HG03066 (cell line): ENCODE data around the gene NXT1.
A peak's percentile ranks its signal among the peaks of the same experiment; 100 is the strongest.
"Not testable (repeated sequence)": the region's sequence is repeated elsewhere in the genome, so short reads cannot be mapped to it uniquely, and the experiment has no call there.

Experiments used
- ATAC-seq: cut with Tn5 transposase; IDR thresholded peaks from one replicate; pipeline ENCODE4 v1.9.1; 2021; ENCODE audit warnings: low read depth; ENCODE audit not compliant: unreplicated experiment

Gene NXT1

GRCh38 chr20:23350196-23350903, at the start of gene NXT1:
Gene NXT1, plus strand, starts transcription at chr20:23350791. Its CDS starts 3,251 bp downstream, at chr20:23354042.
- ATAC-seq, result peak; percentile 77

- no peak for ATAC-seq
Observed at GRCh38 chr20:23301436-23302050, 49.0 kb upstream of the NXT1 start.

GRCh38 chr20:23302386-23302785, 48.2 kb upstream of the NXT1 start:
- no peak for ATAC-seq

- ATAC-seq, result no peak
Observed at GRCh38 chr20:23302801-23303200, 47.8 kb upstream of the NXT1 start.

GRCh38 chr20:23303325-23304102, 47.1 kb upstream of the NXT1 start:
- ATAC-seq, result no peak

GRCh38 chr20:23304616-23305015, 46.0 kb upstream of the NXT1 start:
- no peak for ATAC-seq

GRCh38 chr20:23305098-23305497, 45.5 kb upstream of the NXT1 start:
- ATAC-seq, result no peak

- ATAC-seq, result not testable (repeated sequence)
Observed at GRCh38 chr20:23307393-23307792, 43.2 kb upstream of the NXT1 start.

GRCh38 chr20:23308024-23308423, 42.6 kb upstream of the NXT1 start:
- ATAC-seq, result no peak

GRCh38 chr20:23308908-23309307, 41.7 kb upstream of the NXT1 start:
- ATAC-seq, result no peak

GRCh38 chr20:23309781-23310180, 40.8 kb upstream of the NXT1 start:
- no peak for ATAC-seq

GRCh38 chr20:23311947-23312506, 38.6 kb upstream of the NXT1 start:
- no peak for ATAC-seq

GRCh38 chr20:23313271-23313670, 37.3 kb upstream of the NXT1 start:
- ATAC-seq, result no peak

- ATAC-seq, result no peak
Observed at GRCh38 chr20:23314699-23315098, 35.9 kb upstream of the NXT1 start.

- ATAC-seq, result no peak
Observed at GRCh38 chr20:23315099-23315498, 35.5 kb upstream of the NXT1 start.

- ATAC-seq, result no peak
Observed at GRCh38 chr20:23316626-23317025, 34.0 kb upstream of the NXT1 start.

GRCh38 chr20:23317081-23317480, 33.5 kb upstream of the NXT1 start:
- ATAC-seq, result no peak

GRCh38 chr20:23318347-23318746, 32.2 kb upstream of the NXT1 start:
- no peak for ATAC-seq

GRCh38 chr20:23320317-23320716, 30.3 kb upstream of the NXT1 start:
- no peak for ATAC-seq

- ATAC-seq, result no peak
Observed at GRCh38 chr20:23325107-23325506, 25.5 kb upstream of the NXT1 start.

- ATAC-seq, result no peak
Observed at GRCh38 chr20:23326774-23327173, 23.8 kb upstream of the NXT1 start.
